Erythroblast (primary cell): Measurements from ENCODE around the gene YJEFN3.

Experiments
- GATA1 ChIP-seq: IDR thresholded peaks from 2 replicates; pipeline ENCODE4 v1.6.1; 2011; ENCODE audit warnings: low read depth, mild to moderate bottlenecking, control low read depth, low read length, moderate library complexity
- POLR2A ChIP-seq: IDR thresholded peaks from 2 replicates; pipeline ENCODE4 v1.6.1; 2011; ENCODE audit warnings: mild to moderate bottlenecking, low read length

- TF ChIP-seq POLR2A (no peak), GATA1 (no peak)
Measured at GRCh38 chr19:19514881-19515641, 13.7 kb upstream of the YJEFN3 start, which contains the start of gene TSSK6.
